Loucy (cell line): ENCODE data around the gene FANCL.

Experiments
- H2AFZ ChIP-seq: fragments of 200-600 bp; sonication (generic); 2 replicates; pipeline ENCODE4 v1.6.0; 2016; ENCODE audit warnings: antibody characterized with exemption, mild to moderate bottlenecking, low read length, moderate library complexity
- H3F3A ChIP-seq: fragments of 200-600 bp; 2 replicates; pipeline ENCODE4 v1.6.0; 2016; ENCODE audit warnings: antibody characterized with exemption, low read depth, mild to moderate bottlenecking
- H3K27me3 ChIP-seq: fragments of 200-600 bp; sonication (generic); 2 replicates; pipeline ENCODE4 v1.6.1; 2014; ENCODE audit warnings: low read length, mild to moderate bottlenecking; ENCODE audit not compliant: insufficient read depth, poor library complexity, severe bottlenecking
- H3K36me3 ChIP-seq: fragments of 200-600 bp; sonication (generic); 2 replicates; pipeline ENCODE4 v1.6.1; 2016; ENCODE audit warnings: low read length; ENCODE audit not compliant: insufficient read depth
- H3K4me1 ChIP-seq: fragments of 200-600 bp; sonication (generic); 2 replicates; pipeline ENCODE4 v1.5.1; 2014; ENCODE audit warnings: low read length, mild to moderate bottlenecking; ENCODE audit not compliant: insufficient read depth, poor library complexity, severe bottlenecking
- H3K4me2 ChIP-seq: fragments of 200-600 bp; sonication (generic); 2 replicates; pipeline ENCODE4 v1.6.0; 2014; ENCODE audit warnings: antibody characterized with exemption, low read length, low read depth, mild to moderate bottlenecking; ENCODE audit not compliant: poor library complexity, severe bottlenecking
- H3K4me3 ChIP-seq: fragments of 200-600 bp; sonication (generic); 2 replicates; pipeline ENCODE4 v1.5.1; 2014; ENCODE audit warnings: low read length, mild to moderate bottlenecking, mixed read lengths; ENCODE audit not compliant: poor library complexity, severe bottlenecking
- H3K79me2 ChIP-seq: fragments of 200-600 bp; sonication (generic); 2 replicates; pipeline ENCODE4 v1.6.1; 2014; ENCODE audit warnings: low read length; ENCODE audit not compliant: insufficient read depth
- H3K9ac ChIP-seq: fragments of 200-600 bp; sonication (generic); 2 replicates; pipeline ENCODE4 v1.6.0; 2014; ENCODE audit warnings: mild to moderate bottlenecking, low read depth, low read length, moderate library complexity; ENCODE audit not compliant: poor library complexity, severe bottlenecking
- H3K9me2 ChIP-seq: fragments of 200-600 bp; sonication (generic); replicated peaks from 2 replicates; pipeline ENCODE4 v1.6.1; 2016; ENCODE audit warnings: low read depth, low read length, mixed read lengths
- H3K9me3 ChIP-seq: fragments of 200-600 bp; sonication (generic); 2 replicates; pipeline ENCODE4 v1.6.1; 2014; ENCODE audit warnings: mild to moderate bottlenecking, antibody characterized with exemption, low read length, low read depth; ENCODE audit not compliant: insufficient read depth
- H4K20me1 ChIP-seq: fragments of 200-600 bp; sonication (generic); 2 replicates; pipeline ENCODE4 v1.6.0; 2014; ENCODE audit warnings: antibody characterized with exemption, low read length, mild to moderate bottlenecking; ENCODE audit not compliant: insufficient read depth, poor library complexity, severe bottlenecking
- EZH2phosphoT487 ChIP-seq: fragments of 200-600 bp; IDR thresholded peaks from 2 replicates; pipeline ENCODE4 v1.6.1; 2018; ENCODE audit warnings: antibody characterized with exemption, mild to moderate bottlenecking, moderate library complexity, borderline replicate concordance
- TF ChIP-seq, protein P1 (sequence below): fragments of 200-600 bp; sonication (generic); conservative IDR thresholded peaks from 2 replicates; pipeline ENCODE4 v1.5.1; 2014; ENCODE audit warnings: mild to moderate bottlenecking, antibody characterized with exemption, low read length

The FANCL gene

GRCh38 chr2:58131191-58132011 is 109.7 kb downstream of the FANCL start:
- H3F3A ChIP-seq = no peaks in the 10 kb centered on the region
- H2AFZ ChIP-seq = no peak overlapping the region
- no peaks in the 10 kb centered on the region for H3K79me2 ChIP-seq
- H3K4me1 ChIP-seq = no peaks in the 10 kb centered on the region
- H3K9ac ChIP-seq = no peak overlapping the region
- H3K4me3 ChIP-seq = no peak overlapping the region
- no peaks in the 10 kb centered on the region for H4K20me1 ChIP-seq
- TF ChIP-seq, protein P1, sequence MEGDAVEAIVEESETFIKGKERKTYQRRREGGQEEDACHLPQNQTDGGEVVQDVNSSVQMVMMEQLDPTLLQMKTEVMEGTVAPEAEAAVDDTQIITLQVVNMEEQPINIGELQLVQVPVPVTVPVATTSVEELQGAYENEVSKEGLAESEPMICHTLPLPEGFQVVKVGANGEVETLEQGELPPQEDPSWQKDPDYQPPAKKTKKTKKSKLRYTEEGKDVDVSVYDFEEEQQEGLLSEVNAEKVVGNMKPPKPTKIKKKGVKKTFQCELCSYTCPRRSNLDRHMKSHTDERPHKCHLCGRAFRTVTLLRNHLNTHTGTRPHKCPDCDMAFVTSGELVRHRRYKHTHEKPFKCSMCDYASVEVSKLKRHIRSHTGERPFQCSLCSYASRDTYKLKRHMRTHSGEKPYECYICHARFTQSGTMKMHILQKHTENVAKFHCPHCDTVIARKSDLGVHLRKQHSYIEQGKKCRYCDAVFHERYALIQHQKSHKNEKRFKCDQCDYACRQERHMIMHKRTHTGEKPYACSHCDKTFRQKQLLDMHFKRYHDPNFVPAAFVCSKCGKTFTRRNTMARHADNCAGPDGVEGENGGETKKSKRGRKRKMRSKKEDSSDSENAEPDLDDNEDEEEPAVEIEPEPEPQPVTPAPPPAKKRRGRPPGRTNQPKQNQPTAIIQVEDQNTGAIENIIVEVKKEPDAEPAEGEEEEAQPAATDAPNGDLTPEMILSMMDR = peak; percentile 63
- no peak for TF ChIP-seq EZH2phosphoT487
- H3K9me2 ChIP-seq = no peaks in the 10 kb centered on the region
- no peak overlapping the region for H3K4me2 ChIP-seq
- peaks cover 17% of the 10 kb centered on the region; the same call in 1 of the 2 replicates for H3K36me3 ChIP-seq
- H3K27me3 ChIP-seq = no peaks in the 10 kb centered on the region
- no peaks in the 10 kb centered on the region for H3K9me3 ChIP-seq

DNA sequence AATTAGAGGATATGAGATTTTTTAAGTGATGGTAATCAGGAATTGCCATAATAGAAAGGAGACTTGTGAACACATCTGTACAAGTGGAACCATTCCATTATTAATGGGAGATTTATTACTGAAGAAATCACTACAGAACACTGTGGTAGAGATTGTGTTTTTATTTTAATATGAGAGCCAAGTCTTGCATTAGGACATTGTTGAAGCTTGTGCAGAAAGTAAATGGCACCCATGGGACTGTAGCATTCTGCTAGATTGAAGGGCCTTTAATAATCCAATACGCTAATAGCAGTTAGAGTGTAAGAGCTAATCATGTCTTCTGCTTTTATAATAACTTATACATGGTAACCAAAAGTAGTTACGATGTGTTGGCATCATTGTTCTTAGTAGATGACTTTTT is 110.9 kb downstream of the FANCL start:
- Histone ChIP-seq H3K27me3 (no peaks in the 10 kb centered on the region), H3K9me2 (no peaks in the 10 kb centered on the region), H3K9ac (no peak overlapping the region), H3K36me3 (peaks cover 17% of the 10 kb centered on the region; the same call in 1 of the 2 replicates), H3K9me3 (no peaks in the 10 kb centered on the region), H2AFZ (no peak overlapping the region), H3K79me2 (no peaks in the 10 kb centered on the region), H3K4me3 (no peak overlapping the region), H4K20me1 (no peaks in the 10 kb centered on the region), H3K4me2 (no peak overlapping the region), H3F3A (no peaks in the 10 kb centered on the region), H3K4me1 (no peaks in the 10 kb centered on the region)
- no peak for TF ChIP-seq EZH2phosphoT487
- TF ChIP-seq, protein P1 = no peak

- Histone ChIP-seq H3K9ac (no peak overlapping the region), H3K4me2 (no peak overlapping the region), H3F3A (no peaks in the 10 kb centered on the region), H2AFZ (no peak overlapping the region), H3K9me3 (no peaks in the 10 kb centered on the region), H3K4me1 (peaks cover 9% of the 10 kb centered on the region), H3K79me2 (no peaks in the 10 kb centered on the region), H3K4me3 (no peak overlapping the region), H4K20me1 (no peaks in the 10 kb centered on the region), H3K9me2 (no peaks in the 10 kb centered on the region), H3K36me3 (peaks cover 10% of the 10 kb centered on the region; the same call in 1 of the 2 replicates), H3K27me3 (no peaks in the 10 kb centered on the region)
- TF ChIP-seq EZH2phosphoT487 = no peak
- TF ChIP-seq, protein P1 = no peak
Observed at GRCh38 chr2:58127111-58127510, 114.0 kb downstream of the FANCL start.
